HG03060 (cell line): ENCODE measurements around the gene MAOA.
"Not testable (repeated sequence)": the region's sequence is repeated elsewhere in the genome, so short reads cannot be mapped to it uniquely, and the experiment has no call there.

ENCODE experiments used
- ATAC-seq: cut with Tn5 transposase; IDR thresholded peaks from one replicate; pipeline ENCODE4 v1.9.1; 2021; ENCODE audit warnings: low read depth, moderate number of reproducible peaks; ENCODE audit not compliant: unreplicated experiment

The MAOA gene

GRCh38 chrX:43656005-43656494, at the start of gene MAOA:
TSS of gene MAOA (plus strand) at chrX:43656299. CDS start at chrX:43656342, 43 bp downstream.
- no peak for ATAC-seq

- no peak for ATAC-seq
These were observed 43.7 kb upstream of the MAOA start for GRCh38 chrX:43612400-43612799.

GRCh38 chrX:43615660-43616059, 40.4 kb upstream of the MAOA start:
- no peak for ATAC-seq

- no peak for ATAC-seq
These were observed 37.5 kb upstream of the MAOA start for GRCh38 chrX:43618366-43619205.

- not testable (repeated sequence) for ATAC-seq
These were observed 36.2 kb upstream of the MAOA start for GRCh38 chrX:43619861-43620260.

GRCh38 chrX:43627147-43627546, 29.0 kb upstream of the MAOA start:
- no peak for ATAC-seq

- no peak for ATAC-seq
These were observed 28.4 kb upstream of the MAOA start for GRCh38 chrX:43627669-43628068.

- ATAC-seq, result no peak
These were observed 26.9 kb upstream of the MAOA start for GRCh38 chrX:43629229-43629628.

GRCh38 chrX:43631841-43632240, 24.3 kb upstream of the MAOA start:
- ATAC-seq, result no peak

GRCh38 chrX:43633081-43633480, 23.0 kb upstream of the MAOA start:
- ATAC-seq, result no peak

- ATAC-seq, result no peak
These were observed 22.3 kb upstream of the MAOA start for GRCh38 chrX:43633757-43634156.

GRCh38 chrX:43640482-43640881, 15.6 kb upstream of the MAOA start:
- ATAC-seq, result no peak

- ATAC-seq, result no peak
These were observed 14.4 kb upstream of the MAOA start for GRCh38 chrX:43641691-43642090.

GRCh38 chrX:43643201-43643600, 12.9 kb upstream of the MAOA start:
- ATAC-seq, result no peak

GRCh38 chrX:43643662-43644061, 12.4 kb upstream of the MAOA start:
- ATAC-seq, result no peak

GRCh38 chrX:43644124-43644701, 11.9 kb upstream of the MAOA start:
- no peak for ATAC-seq

GRCh38 chrX:43646800-43647199, 9.3 kb upstream of the MAOA start:
- no peak for ATAC-seq

- ATAC-seq, result peak; percentile 92
These were observed 1.5 kb upstream of the MAOA start for GRCh38 chrX:43654431-43655150.

GRCh38 chrX:43655151-43656004, 721 bp upstream of the MAOA start:
- no peak for ATAC-seq

GRCh38 chrX:43657671-43658070, 1.6 kb downstream of the MAOA start:
- no peak for ATAC-seq
